Activated naive CD4-positive, alpha-beta T cell treated with anti-CD3 and anti-CD28 coated beads for 36 hours (primary cell): ENCODE results near the gene ZNF132. TPM values are rescaled to one million over a fixed set of nuclear protein-coding genes. Genes with fewer than 3 reads are reported as not detected.
"Not testable (repeated sequence)": the region's sequence is repeated elsewhere in the genome, so short reads cannot be mapped to it uniquely, and the experiment has no call there.

Experiments
- CTCF ChIA-PET: fragments of 350-600 bp; sonication (Branson Sonifier 250); formaldehyde crosslinking; loops from one replicate; lab custom pipeline; 2021; ENCODE audit warnings: antibody characterized with exemption; lab: Charles Lee
- DNase-seq: peaks from one replicate; pipeline ENCODE4 v3.0.0-alpha.2; 2020
- H3K27ac Mint-ChIP-seq: one replicate; pipeline ENCODE4 v1.8.0; 2021; ENCODE audit warnings: mild to moderate bottlenecking, mixed read lengths
- H3K27me3 Mint-ChIP-seq: one replicate; pipeline ENCODE4 v1.8.0; 2021; ENCODE audit warnings: low read depth, mixed read lengths
- H3K36me3 Mint-ChIP-seq: one replicate; pipeline ENCODE4 v1.8.0; 2021; ENCODE audit warnings: low read depth, mixed read lengths
- H3K4me1 Mint-ChIP-seq: one replicate; pipeline ENCODE4 v1.8.0; 2021; ENCODE audit warnings: low read depth, mixed read lengths
- H3K4me3 Mint-ChIP-seq: one replicate; pipeline ENCODE4 v1.8.0; 2021; ENCODE audit warnings: mild to moderate bottlenecking, moderate library complexity, mixed read lengths
- H3K9me3 Mint-ChIP-seq: one replicate; pipeline ENCODE4 v1.8.0; 2021; ENCODE audit warnings: mixed read lengths
- intact Hi-C: fragments of 100-400 bp; cut with micrococcal nuclease; formaldehyde crosslinking; loops from one replicate; pipeline ENCODE4 v1.15.1; 2023
- total RNA-seq, 2 experiments: library from RNA; stranded (reverse); gene quantifications; one replicate each; pipeline ENCODE4 v1.2.3, GENCODE V29; 2021

The ZNF132 gene
- total RNA-seq, 2 experiments from 2014 or later = 2.8 to 2.9 TPM

DNA sequence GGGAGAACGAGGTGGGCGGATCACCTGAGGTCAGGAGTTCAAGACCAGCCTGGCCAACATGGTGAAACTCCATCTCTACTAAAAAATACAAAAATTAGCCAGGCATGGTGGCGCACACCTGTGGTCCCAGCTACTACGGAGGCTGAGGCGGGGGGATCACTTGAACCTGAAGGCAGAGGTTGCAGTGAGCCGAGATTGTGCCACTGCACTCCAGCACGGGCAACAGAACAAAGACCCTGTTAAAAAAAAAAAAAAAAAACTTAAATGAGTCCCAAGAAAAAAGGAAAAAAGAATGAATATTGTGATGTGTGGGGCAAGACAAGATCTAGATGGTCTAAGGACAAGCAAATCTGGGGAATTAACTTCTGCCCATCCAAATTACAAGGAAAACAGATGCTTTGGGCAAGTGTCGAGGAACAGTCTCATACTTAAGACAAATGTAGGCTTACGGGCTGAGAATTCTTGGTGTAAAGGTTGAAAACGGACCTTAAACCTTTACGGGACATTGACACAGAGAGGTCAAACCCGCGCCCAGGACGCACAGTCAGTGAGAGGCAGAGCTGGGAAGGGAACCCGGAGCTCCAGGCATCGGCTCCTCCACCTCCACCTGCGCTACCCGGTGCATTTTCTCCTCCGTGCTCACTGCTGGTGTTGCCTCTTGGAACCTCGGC is 26.3 kb upstream of the ZNF132 start:
- Mint-ChIP-seq H3K36me3 (peaks cover 5% of the 10 kb centered on the region), H3K4me1 (peaks cover 20% of the 10 kb centered on the region), H3K9me3 (no peaks in the 10 kb centered on the region), H3K27ac (no peak overlapping the region), H3K27me3 (peaks cover 2% of the 10 kb centered on the region), H3K4me3 (peak overlapping the region; percentile 83)
- intact Hi-C loops = loop anchor here (1.0 to 2.0 kb wide), 6 partner anchors 9 to 139 kb away; partner anchors contain the start of genes ZNF132, ZNF584, ZNF837 and ZSCAN22
- DNase-seq = no peak
- CTCF ChIA-PET = no interaction called here

DNA sequence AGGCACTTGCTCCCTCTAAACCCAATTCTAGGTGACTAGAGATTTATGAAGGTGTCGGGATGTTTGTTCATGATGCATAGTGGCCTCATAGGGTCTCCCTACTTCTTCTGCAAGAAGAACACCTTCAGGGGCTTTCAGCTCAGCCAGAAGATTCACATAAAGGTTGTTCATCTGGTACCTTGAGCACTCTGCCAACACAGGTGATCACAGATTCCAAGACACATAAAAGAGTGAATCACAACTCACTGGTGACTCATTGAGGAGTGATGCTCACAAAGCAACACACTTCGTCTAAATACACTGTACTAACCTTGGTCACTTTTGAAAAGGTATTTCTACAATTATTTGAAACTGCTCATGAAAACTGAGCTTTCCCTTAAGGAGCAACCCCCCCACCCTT is 20.1 kb upstream of the ZNF132 start:
- Mint-ChIP-seq H3K27ac (no peak overlapping the region), H3K27me3 (no peaks in the 10 kb centered on the region), H3K36me3 (peaks cover 16% of the 10 kb centered on the region), H3K4me3 (no peak overlapping the region), H3K4me1 (peaks cover 5% of the 10 kb centered on the region), H3K9me3 (no peaks in the 10 kb centered on the region)
- intact Hi-C loops = no loop called here
- CTCF ChIA-PET = no interaction called here
- no peak for DNase-seq

DNA sequence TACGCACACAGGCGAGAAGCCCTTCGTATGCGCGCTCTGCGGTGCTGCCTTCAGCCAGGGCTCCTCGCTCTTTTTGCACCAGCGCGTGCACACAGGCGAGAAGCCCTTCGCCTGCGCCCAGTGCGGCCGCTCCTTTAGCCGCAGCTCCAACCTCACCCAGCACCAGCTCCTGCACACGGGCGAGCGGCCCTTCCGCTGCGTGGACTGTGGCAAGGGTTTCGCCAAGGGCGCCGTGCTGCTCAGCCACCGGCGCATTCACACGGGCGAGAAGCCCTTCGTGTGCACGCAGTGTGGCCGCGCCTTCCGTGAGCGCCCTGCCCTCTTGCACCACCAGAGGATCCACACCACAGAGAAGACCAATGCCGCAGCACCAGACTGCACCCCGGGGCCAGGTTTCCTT is 16.2 kb upstream of the ZNF132 start:
- no peak overlapping the region for H3K27ac Mint-ChIP-seq
- peaks cover 20% of the 10 kb centered on the region for H3K4me1 Mint-ChIP-seq
- no peaks in the 10 kb centered on the region for H3K9me3 Mint-ChIP-seq
- H3K4me3 Mint-ChIP-seq = no peak overlapping the region
- peaks cover 24% of the 10 kb centered on the region for H3K36me3 Mint-ChIP-seq
- no peaks in the 10 kb centered on the region for H3K27me3 Mint-ChIP-seq
- CTCF ChIA-PET = no interaction called here
- no peak for DNase-seq
- intact Hi-C loops = no loop called here

DNA sequence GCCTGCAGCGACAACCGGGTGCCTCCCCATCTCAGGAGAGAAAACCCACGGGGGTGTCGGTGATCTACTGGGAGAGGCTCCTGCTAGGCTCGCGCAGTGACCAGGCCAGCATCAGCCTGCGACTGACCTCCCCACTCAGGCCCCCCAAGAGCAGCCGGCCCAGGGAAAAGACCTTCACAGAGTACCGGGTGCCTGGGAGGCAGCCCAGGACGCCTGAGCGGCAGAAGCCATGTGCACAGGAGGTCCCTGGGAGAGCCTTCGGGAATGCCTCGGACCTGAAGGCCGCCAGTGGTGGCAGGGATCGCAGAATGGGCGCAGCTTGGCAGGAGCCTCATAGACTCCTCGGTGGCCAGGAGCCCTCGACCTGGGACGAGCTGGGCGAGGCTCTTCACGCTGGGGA is 15.4 kb upstream of the ZNF132 start:
- DNase-seq = no peak
- no peak overlapping the region for H3K4me3 Mint-ChIP-seq
- H3K36me3 Mint-ChIP-seq = peaks cover 23% of the 10 kb centered on the region
- H3K27ac Mint-ChIP-seq = no peak overlapping the region
- CTCF ChIA-PET = no interaction called here
- peaks cover 24% of the 10 kb centered on the region for H3K4me1 Mint-ChIP-seq
- intact Hi-C loops = no loop called here
- no peaks in the 10 kb centered on the region for H3K27me3 Mint-ChIP-seq
- H3K9me3 Mint-ChIP-seq = no peaks in the 10 kb centered on the region

DNA sequence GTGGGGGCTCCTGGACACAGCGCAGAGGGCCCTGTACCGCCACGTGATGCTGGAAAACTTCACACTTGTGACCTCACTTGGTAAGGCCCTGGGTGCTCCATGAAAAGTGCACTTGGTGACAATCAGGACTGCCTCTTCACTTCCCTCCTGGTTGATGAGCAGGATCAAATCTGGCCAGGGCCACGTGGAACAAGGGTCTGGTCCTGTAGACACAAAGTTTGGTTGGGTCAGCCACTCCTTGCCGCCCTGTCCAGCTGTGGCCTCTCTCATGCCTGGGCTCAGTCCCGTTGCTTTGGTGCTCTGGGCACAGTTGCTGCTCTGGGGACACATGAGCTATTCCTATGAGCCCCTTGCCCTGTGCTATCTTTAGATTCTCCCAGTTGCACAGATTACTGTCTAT is 13.8 kb upstream of the ZNF132 start:
- Mint-ChIP-seq H3K36me3 (peaks cover 23% of the 10 kb centered on the region), H3K4me1 (peaks cover 23% of the 10 kb centered on the region), H3K9me3 (peaks cover 3% of the 10 kb centered on the region), H3K4me3 (peak overlapping the region; percentile 49), H3K27ac (no peak overlapping the region), H3K27me3 (peaks cover 2% of the 10 kb centered on the region)
- CTCF ChIA-PET = no interaction called here
- DNase-seq = no peak
- intact Hi-C loops = no loop called here

DNA sequence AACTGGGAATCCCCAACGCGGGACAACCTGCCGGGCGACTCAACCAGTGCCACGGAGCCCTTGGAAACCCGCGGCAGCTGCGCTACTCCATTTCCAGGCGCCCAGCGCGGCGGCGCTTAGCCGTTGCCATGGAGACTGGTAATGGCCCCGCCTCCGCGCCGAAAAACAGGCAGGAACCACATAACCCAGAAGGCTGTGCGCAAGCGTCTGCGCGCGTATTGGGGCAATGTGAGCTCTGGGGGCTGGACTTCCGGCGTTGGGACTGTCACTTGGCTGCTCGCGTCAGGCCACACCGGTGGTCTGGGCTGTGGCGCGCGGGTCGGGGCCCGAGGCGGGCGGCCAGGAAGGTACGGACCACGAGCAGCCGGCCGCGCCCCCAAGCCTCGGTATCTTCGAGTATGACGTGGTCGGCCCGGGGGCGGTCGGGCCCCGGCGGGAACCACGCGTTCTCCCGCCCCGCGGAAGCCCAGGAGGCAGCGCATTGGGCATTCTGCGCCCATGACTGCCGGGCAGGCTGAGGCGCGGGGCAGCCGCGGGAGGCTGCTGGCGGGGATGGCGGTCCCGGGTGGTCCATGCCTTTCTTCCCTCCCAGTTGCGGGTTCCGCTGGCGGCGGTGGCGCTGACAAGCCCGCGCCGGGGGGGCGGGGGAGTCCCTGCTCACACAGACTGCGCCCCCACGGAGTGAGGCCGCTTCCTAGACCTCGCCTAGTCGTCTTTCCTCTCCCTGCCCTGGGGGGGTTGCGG is 11.6 kb upstream of the ZNF132 start, which contains the start of gene ZNF324B:
TSS of gene ZNF324B (plus strand) at position 265 of the 744 bp plus-strand sequence. CDS start 2,080 bp downstream, outside the sequence.
- peaks cover 11% of the 10 kb centered on the region for H3K27me3 Mint-ChIP-seq
- intact Hi-C loops = loop anchor here (1.0 kb wide), 5 partner anchors 11 to 269 kb away; partner anchors contain the start of genes ZNF132, ZNF324 and ZNF837
- H3K4me1 Mint-ChIP-seq = peaks cover 21% of the 10 kb centered on the region
- peak within 1 kb of the TSS; percentile 79 for H3K4me3 Mint-ChIP-seq
- no peak within 1 kb of the TSS for H3K27ac Mint-ChIP-seq
- peaks cover 8% of the 10 kb centered on the region for H3K9me3 Mint-ChIP-seq
- peaks cover 19% of the 10 kb centered on the region for H3K36me3 Mint-ChIP-seq
- CTCF ChIA-PET = no interaction called here
- DNase-seq = peak; percentile 97

DNA sequence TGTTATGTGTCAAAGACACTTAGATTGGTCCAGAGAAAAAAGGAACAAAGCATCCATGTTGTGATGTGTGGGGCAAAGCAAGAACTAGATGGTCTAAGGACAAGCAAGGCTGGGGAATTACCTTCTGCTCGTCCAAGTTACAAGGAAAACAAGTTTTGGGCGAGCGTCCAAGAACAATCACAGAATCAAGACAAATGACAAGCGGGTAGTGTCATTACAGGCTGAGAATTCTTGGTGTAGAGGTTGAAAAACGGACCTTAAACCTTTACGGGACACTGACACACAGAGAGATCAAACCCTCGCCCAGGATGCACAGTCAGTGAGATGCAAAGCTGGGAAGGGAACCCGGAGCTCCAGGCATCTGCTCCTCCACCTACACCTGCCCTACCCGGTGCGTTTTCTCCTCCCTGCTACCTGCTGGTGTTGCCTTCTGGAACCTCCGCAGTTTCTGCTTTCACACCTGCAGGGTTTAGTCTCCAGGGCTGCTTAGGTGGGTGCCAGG is 11.0 kb upstream of the ZNF132 start:
- H3K27me3 Mint-ChIP-seq = peaks cover 11% of the 10 kb centered on the region
- peaks cover 21% of the 10 kb centered on the region for H3K4me1 Mint-ChIP-seq
- H3K4me3 Mint-ChIP-seq = peak overlapping the region; percentile 79
- H3K27ac Mint-ChIP-seq = no peak overlapping the region
- DNase-seq = no peak
- intact Hi-C loops = loop anchor here (1.0 kb wide), 5 partner anchors 11 to 269 kb away; partner anchors contain the start of genes ZNF132, ZNF324 and ZNF837
- peaks cover 15% of the 10 kb centered on the region for H3K36me3 Mint-ChIP-seq
- H3K9me3 Mint-ChIP-seq = peaks cover 8% of the 10 kb centered on the region
- CTCF ChIA-PET = no interaction called here

DNA sequence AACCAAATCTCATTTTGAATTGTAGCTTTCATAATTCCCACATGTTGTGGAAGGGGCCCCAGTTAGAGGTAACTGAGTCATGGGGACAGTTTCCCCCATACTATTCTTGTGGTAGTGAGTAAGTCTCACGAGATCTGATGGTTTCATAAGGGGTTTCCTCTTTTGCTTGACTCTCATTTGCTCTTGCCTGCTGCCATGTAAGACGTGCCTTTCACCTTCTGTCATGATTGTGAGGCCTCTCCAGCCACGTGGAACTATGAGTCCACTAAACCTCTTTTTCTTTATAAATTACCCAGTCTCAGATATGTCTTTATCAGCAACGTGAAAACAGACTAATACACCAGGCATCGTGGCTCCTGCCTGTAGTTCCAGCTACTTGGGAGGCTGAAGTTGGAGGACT is 10.0 kb upstream of the ZNF132 start:
- not testable (repeated sequence) for H3K4me3 Mint-ChIP-seq

DNA sequence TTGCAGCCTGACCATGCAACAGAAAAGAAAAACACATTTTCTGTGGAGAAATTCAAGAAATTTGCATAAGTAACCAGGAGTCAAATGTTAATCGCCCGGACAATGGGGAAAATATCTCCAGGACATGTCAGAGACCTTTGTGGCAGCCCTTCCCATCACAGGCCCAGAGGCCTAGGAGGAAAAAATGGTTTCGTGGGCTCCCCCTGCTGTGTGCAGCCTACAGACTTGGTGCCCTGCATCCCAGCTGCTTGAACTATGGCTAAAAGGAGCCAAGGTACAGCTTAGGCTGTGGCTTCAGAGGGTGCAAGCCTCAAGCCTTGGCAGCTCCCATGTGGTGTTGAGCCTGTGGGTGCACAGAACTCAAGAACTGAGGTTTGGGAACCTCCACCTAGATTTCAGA is 8.9 kb upstream of the ZNF132 start:
- H3K9me3 Mint-ChIP-seq, CTCF ChIA-PET, H3K4me3 Mint-ChIP-seq, H3K27ac Mint-ChIP-seq, intact Hi-C loops, DNase-seq: not testable (repeated sequence)
- Mint-ChIP-seq H3K36me3 (peaks cover 10% of the 10 kb centered on the region), H3K4me1 (peaks cover 21% of the 10 kb centered on the region), H3K27me3 (peaks cover 11% of the 10 kb centered on the region)

More for the DNA sequence above, 10.0 kb upstream of the ZNF132 start:
- peaks cover 21% of the 10 kb centered on the region for H3K4me1 Mint-ChIP-seq
- H3K27ac Mint-ChIP-seq, DNase-seq, H3K9me3 Mint-ChIP-seq, intact Hi-C loops: not testable (repeated sequence)
- CTCF ChIA-PET = interaction anchor here (0.7 kb wide), 1 partner anchor 16 kb away, joined by 4 read pairs; no protein-coding TSS in a partner anchor
- H3K36me3 Mint-ChIP-seq = peaks cover 14% of the 10 kb centered on the region
- peaks cover 11% of the 10 kb centered on the region for H3K27me3 Mint-ChIP-seq

DNA sequence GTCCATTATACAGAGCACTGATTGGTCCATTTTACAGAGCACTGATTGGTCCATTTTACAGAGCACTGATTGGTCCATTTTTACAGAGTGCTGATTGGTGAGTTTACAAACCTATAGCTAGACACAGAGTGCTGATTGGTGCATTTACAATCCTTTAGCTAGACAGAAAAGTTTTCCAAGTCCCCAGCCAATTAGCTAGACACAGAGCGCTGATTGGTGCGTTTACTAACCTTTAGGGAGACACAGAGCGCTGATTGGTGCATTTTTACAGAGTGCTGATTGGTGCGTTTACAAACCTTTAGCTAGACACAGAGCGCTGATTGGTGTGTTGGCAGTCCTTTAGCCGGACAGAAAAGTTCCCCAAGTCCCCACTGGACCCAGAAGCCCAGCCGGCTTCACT is 3.0 kb upstream of the ZNF132 start:
- CTCF ChIA-PET = interaction anchor here (1.1 kb wide), 1 partner anchor 138 kb away, joined by 3 read pairs; no protein-coding TSS in a partner anchor
- peaks cover 22% of the 10 kb centered on the region for H3K36me3 Mint-ChIP-seq
- peaks cover 20% of the 10 kb centered on the region for H3K9me3 Mint-ChIP-seq
- not testable (repeated sequence) for H3K4me3 Mint-ChIP-seq, H3K27me3 Mint-ChIP-seq, H3K27ac Mint-ChIP-seq, DNase-seq
- peaks cover 16% of the 10 kb centered on the region for H3K4me1 Mint-ChIP-seq
- intact Hi-C loops = loop anchor here (5.0 kb wide), 3 partner anchors 81 to 216 kb away; partner anchors contain the start of genes ZNF497, ZNF544 and ZSCAN22

DNA sequence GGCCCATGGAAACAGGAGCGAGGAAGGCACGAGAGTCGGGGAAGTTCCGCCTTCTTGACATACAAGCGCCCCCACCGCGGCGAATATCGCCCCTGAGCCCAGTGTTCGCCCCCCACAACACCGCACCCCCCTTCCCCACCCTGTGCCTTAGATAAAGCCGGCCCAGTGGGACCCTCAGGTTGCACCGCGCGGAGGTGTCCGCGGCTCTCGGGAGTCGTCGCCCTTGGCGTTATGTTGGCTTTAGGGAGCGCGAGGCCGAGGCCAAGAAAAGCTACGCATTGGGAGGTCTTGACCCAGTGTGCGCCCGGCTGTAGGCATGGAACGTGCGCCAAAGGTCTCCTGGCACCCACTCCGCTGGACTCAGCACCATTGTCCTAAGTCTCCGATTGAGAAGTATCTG is 603 bp upstream of the ZNF132 start:
- Mint-ChIP-seq H3K27me3 (no peaks in the 10 kb centered on the region), H3K36me3 (peaks cover 44% of the 10 kb centered on the region), H3K27ac (peak overlapping the region; percentile 88), H3K4me3 (peak overlapping the region; percentile 95), H3K9me3 (peaks cover 35% of the 10 kb centered on the region), H3K4me1 (peaks cover 18% of the 10 kb centered on the region)
- DNase-seq = no peak
- intact Hi-C loops = loop anchor here (1.0 to 5.0 kb wide), 12 partner anchors 11 to 257 kb away; partner anchors contain the start of genes MZF1, ZNF274, ZNF324B and ZNF446
- CTCF ChIA-PET = no interaction called here

DNA sequence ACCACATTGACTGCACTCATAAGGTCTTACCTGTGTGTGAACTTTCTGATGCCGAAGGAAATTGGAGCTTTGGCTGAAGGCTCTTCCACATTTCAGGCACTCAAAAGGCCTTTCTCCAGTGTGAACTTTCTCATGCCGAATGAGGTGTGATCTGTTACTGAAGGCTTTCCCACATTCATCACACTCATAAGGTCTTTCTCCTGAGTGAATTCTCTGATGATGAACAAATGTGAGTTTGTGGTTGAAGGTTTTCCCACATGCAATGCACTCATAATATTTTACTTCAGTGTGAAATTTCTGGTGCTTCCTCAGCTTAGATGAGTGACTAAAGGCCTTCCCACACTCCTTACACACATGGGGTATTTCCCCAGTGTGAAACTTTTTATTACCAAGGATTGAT is 5.7 kb downstream of the ZNF132 start:
- no peak overlapping the region for H3K4me3 Mint-ChIP-seq
- H3K4me1 Mint-ChIP-seq = peaks cover 11% of the 10 kb centered on the region
- intact Hi-C loops = no loop called here
- CTCF ChIA-PET = no interaction called here
- peaks cover 86% of the 10 kb centered on the region for H3K9me3 Mint-ChIP-seq
- no peak overlapping the region for H3K27ac Mint-ChIP-seq
- H3K27me3 Mint-ChIP-seq = no peaks in the 10 kb centered on the region
- H3K36me3 Mint-ChIP-seq = peaks cover 85% of the 10 kb centered on the region
- DNase-seq = no peak
